ENCODE data around the gene ROBO2. TPM values are rescaled to one million over a fixed set of nuclear protein-coding genes. Genes with fewer than 3 reads are reported as not detected.

Gene ROBO2
- total and polyA plus RNA-seq, 10 of the 15 experiments (the other 5 are each of a cell fraction or from before 2014, with no cell fraction given), result 0.22 to 2.5 (median 0.81) TPM

DNA sequence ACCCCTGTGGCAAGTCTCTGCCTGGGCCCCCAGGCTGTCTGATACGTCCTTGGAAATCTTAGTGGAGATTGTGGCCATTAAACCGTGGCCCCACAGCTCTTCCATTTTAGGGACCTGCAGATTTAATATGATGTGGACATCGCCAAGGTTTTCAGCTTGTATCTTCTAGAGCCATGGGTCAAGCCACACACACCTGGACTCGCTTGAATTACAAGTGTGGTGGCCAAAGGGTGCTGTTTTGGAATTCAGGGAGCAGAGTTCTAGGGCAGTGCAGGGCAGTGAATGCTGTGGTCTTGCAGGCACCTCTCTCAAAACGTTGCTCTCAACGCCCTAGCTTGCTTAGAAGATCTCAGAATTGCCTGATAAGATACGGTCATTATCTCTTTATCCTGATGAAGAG is 211.2 kb downstream of the ROBO2 start:
- ChIA-PET SMC1A (ENCODE audit: uncharacterized antibody, unreplicated experiment) (no interaction called here), POLR2A (no interaction called here), CTCF (no interaction called here), RAD21 (ENCODE audit: unreplicated experiment) (interaction anchor here (0.9 to 1.5 kb wide), 2 partner anchors 14 to 212 kb away, joined by 3 to 5 read pairs; no protein-coding TSS in a partner anchor)
- DNase-seq (ENCODE audit: low read depth, low spot score), result no peak
- ATAC-seq, result no peak
- no peaks in the 10 kb centered on the region for H3K36me3 ChIP-seq (ENCODE audit: control insufficient read depth in 2 of 2, insufficient read depth in 2 of 2, low read length in 1 of 2)
- H3K9me3 ChIP-seq (replicated peaks; ENCODE audit: control insufficient read depth, insufficient read depth, low read length), result no peaks in the 10 kb centered on the region
- no peak for FAIRE-seq
- H3K9ac ChIP-seq (ENCODE audit: control insufficient read depth, insufficient read depth, low read length), result no peak overlapping the region
- TF ChIP-seq FOXK2 (IDR thresholded peaks at IDR 0.05) (no peak), CBX5 (IDR thresholded peaks at IDR 0.05; ENCODE audit: low read depth) (no peak), RFX5 (IDR thresholded peaks at IDR 0.05; ENCODE audit: low read depth, low read length) (no peak), GATAD2B (conservative IDR thresholded peaks at IDR 0.05; ENCODE audit: low read depth) (no peak), ZNF622 (IDR thresholded peaks at IDR 0.05) (no peak), BACH1 (IDR thresholded peaks at IDR 0.05; ENCODE audit: borderline replicate concordance) (no peak), SUZ12 (IDR thresholded peaks at IDR 0.05; ENCODE audit: unreplicated experiment) (no peak), IKZF2 (IDR thresholded peaks at IDR 0.05) (no peak), MTA2 (IDR thresholded peaks at IDR 0.05; ENCODE audit: low read depth) (no peak), BRCA1 (IDR thresholded peaks at IDR 0.05; ENCODE audit: low read depth, low read length) (no peak), NR2F1 (conservative IDR thresholded peaks at IDR 0.05) (no peak), ZBED1 (IDR thresholded peaks at IDR 0.05; ENCODE audit: borderline replicate concordance) (no peak), EED (IDR thresholded peaks at IDR 0.05; ENCODE audit: low read depth) (no peak), KAT2A (conservative IDR thresholded peaks at IDR 0.05; ENCODE audit: control insufficient read depth, low read depth, low read length) (no peak)
- TF ChIP-seq, protein P1, sequence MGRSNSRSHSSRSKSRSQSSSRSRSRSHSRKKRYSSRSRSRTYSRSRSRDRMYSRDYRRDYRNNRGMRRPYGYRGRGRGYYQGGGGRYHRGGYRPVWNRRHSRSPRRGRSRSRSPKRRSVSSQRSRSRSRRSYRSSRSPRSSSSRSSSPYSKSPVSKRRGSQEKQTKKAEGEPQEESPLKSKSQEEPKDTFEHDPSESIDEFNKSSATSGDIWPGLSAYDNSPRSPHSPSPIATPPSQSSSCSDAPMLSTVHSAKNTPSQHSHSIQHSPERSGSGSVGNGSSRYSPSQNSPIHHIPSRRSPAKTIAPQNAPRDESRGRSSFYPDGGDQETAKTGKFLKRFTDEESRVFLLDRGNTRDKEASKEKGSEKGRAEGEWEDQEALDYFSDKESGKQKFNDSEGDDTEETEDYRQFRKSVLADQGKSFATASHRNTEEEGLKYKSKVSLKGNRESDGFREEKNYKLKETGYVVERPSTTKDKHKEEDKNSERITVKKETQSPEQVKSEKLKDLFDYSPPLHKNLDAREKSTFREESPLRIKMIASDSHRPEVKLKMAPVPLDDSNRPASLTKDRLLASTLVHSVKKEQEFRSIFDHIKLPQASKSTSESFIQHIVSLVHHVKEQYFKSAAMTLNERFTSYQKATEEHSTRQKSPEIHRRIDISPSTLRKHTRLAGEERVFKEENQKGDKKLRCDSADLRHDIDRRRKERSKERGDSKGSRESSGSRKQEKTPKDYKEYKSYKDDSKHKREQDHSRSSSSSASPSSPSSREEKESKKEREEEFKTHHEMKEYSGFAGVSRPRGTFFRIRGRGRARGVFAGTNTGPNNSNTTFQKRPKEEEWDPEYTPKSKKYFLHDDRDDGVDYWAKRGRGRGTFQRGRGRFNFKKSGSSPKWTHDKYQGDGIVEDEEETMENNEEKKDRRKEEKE (IDR thresholded peaks at IDR 0.05), result no peak
- TF ChIP-seq, protein P2, sequence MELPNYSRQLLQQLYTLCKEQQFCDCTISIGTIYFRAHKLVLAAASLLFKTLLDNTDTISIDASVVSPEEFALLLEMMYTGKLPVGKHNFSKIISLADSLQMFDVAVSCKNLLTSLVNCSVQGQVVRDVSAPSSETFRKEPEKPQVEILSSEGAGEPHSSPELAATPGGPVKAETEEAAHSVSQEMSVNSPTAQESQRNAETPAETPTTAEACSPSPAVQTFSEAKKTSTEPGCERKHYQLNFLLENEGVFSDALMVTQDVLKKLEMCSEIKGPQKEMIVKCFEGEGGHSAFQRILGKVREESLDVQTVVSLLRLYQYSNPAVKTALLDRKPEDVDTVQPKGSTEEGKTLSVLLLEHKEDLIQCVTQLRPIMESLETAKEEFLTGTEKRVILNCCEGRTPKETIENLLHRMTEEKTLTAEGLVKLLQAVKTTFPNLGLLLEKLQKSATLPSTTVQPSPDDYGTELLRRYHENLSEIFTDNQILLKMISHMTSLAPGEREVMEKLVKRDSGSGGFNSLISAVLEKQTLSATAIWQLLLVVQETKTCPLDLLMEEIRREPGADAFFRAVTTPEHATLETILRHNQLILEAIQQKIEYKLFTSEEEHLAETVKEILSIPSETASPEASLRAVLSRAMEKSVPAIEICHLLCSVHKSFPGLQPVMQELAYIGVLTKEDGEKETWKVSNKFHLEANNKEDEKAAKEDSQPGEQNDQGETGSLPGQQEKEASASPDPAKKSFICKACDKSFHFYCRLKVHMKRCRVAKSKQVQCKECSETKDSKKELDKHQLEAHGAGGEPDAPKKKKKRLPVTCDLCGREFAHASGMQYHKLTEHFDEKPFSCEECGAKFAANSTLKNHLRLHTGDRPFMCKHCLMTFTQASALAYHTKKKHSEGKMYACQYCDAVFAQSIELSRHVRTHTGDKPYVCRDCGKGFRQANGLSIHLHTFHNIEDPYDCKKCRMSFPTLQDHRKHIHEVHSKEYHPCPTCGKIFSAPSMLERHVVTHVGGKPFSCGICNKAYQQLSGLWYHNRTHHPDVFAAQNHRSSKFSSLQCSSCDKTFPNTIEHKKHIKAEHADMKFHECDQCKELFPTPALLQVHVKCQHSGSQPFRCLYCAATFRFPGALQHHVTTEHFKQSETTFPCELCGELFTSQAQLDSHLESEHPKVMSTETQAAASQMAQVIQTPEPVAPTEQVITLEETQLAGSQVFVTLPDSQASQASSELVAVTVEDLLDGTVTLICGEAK (IDR thresholded peaks at IDR 0.05; ENCODE audit: borderline replicate concordance), result no peak
- in situ Hi-C loops (cut with MboI), result loop anchor here (10.0 kb wide), 1 partner anchor 216 kb away; no protein-coding TSS in a partner anchor
- H3K4me1 ChIP-seq (ENCODE audit: control insufficient read depth, insufficient read depth, low read length), result no peaks in the 10 kb centered on the region
- no peak overlapping the region for H3K4me3 ChIP-seq
- no TSS peak for BruUV-seq (replicated peaks)
- WGBS (ENCODE audit: insufficient coverage, insufficient replicate concordance, low lambda C conversion rate, missing lambda C conversion rate), result 4% methylated on average over 7 of the region's 7 CpGs
- H3K27me3 ChIP-seq (replicated peaks in 1 of 2; ENCODE audit: control insufficient read depth in 2 of 2, insufficient read depth in 2 of 2, low read length in 1 of 2), result no peaks in the 10 kb centered on the region
- H3K79me2 ChIP-seq (ENCODE audit: control insufficient read depth, insufficient read depth, low read length), result no peaks in the 10 kb centered on the region
- no peak overlapping the region for H3K27ac ChIP-seq (ENCODE audit: control insufficient read depth, insufficient read depth)
- intact Hi-C loops (cut with micrococcal nuclease; ENCODE audit: unreplicated experiment), result loop anchor here (10.0 kb wide), 1 partner anchor 666 kb away; no protein-coding TSS in a partner anchor
- no peaks in the 10 kb centered on the region for H4K20me1 ChIP-seq (ENCODE audit: control insufficient read depth, insufficient read depth)
- no peak overlapping the region for H3K4me2 ChIP-seq (ENCODE audit: control insufficient read depth, insufficient read depth)
- H2AFZ ChIP-seq (ENCODE audit: control insufficient read depth, low read depth, low read length), result no peak overlapping the region

Measured in GM12878 (cell line).